Activated naive CD4-positive, alpha-beta T cell treated with anti-CD3 and anti-CD28 coated beads, Interleukin-2, amount 10 ng/mL, durations not matched to agents 7 days and 5 days (primary cell): ENCODE data around the gene MRPS23.

Source experiments
- CTCF ChIA-PET: fragments of 350-600 bp; sonication (Branson Sonifier 250); formaldehyde crosslinking; loops from one replicate; lab custom pipeline; 2021; ENCODE audit warnings: antibody characterized with exemption; lab: Charles Lee
- DNase-seq: peaks from one replicate; pipeline ENCODE4 v3.0.0-alpha.2; 2020
- H3K27ac Mint-ChIP-seq: one replicate; pipeline ENCODE4 v1.8.0; 2021; ENCODE audit warnings: mild to moderate bottlenecking, moderate library complexity, mixed read lengths
- H3K27me3 Mint-ChIP-seq: one replicate; pipeline ENCODE4 v1.8.0; 2021; ENCODE audit warnings: mild to moderate bottlenecking, mixed read lengths
- H3K36me3 Mint-ChIP-seq: one replicate; pipeline ENCODE4 v1.8.0; 2021; ENCODE audit warnings: mixed read lengths
- H3K4me1 Mint-ChIP-seq: one replicate; pipeline ENCODE4 v1.8.0; 2021; ENCODE audit warnings: mixed read lengths
- H3K4me3 Mint-ChIP-seq: one replicate; pipeline ENCODE4 v1.8.0; 2021; ENCODE audit warnings: mild to moderate bottlenecking, moderate library complexity, mixed read lengths
- H3K9me3 Mint-ChIP-seq: one replicate; pipeline ENCODE4 v1.8.0; 2021; ENCODE audit warnings: mixed read lengths

MRPS23 gene

DNA sequence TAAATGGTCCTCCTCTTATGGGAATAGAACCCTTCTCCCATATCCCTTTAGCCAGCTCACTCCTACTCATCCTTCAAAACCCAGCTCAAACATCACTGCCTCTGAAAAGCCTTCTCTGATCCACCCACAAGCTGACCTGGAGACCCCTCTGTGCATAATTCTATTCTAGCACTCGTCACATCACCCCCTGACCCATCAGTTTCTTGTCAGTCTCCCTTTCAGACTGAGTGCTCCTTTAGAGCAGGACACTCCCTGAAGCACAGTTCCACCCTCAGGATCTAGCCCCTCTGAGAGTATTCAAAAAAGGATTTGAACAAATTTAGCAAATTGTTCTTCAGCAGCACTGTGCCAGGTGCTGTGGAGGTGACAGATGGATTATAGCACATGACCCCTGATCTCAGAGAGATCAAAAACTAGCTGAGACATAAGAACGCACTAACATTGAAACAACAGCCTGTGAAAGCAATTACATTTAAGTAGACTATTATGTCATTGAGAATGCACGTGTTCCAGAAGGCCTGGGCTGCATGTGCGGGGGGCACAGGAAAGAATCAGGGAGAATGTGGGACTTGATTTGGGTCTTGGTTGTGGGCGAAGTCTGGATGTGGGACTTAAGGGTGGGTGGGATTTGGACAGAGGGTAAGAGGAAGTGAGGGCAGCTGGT, 43.5 kb downstream of the MRPS23 start:
- H3K9me3 Mint-ChIP-seq = peaks cover 6% of the 10 kb centered on the region
- H3K4me3 Mint-ChIP-seq = no peak overlapping the region
- DNase-seq = no peak
- H3K36me3 Mint-ChIP-seq = no peaks in the 10 kb centered on the region
- CTCF ChIA-PET = interaction anchor here (0.7 to 1.3 kb wide), 3 partner anchors 22 to 27 kb away, joined by 3 read pairs; no protein-coding TSS in a partner anchor
- no peak overlapping the region for H3K27ac Mint-ChIP-seq
- H3K4me1 Mint-ChIP-seq = peaks cover 1% of the 10 kb centered on the region
- peaks cover 56% of the 10 kb centered on the region for H3K27me3 Mint-ChIP-seq

DNA sequence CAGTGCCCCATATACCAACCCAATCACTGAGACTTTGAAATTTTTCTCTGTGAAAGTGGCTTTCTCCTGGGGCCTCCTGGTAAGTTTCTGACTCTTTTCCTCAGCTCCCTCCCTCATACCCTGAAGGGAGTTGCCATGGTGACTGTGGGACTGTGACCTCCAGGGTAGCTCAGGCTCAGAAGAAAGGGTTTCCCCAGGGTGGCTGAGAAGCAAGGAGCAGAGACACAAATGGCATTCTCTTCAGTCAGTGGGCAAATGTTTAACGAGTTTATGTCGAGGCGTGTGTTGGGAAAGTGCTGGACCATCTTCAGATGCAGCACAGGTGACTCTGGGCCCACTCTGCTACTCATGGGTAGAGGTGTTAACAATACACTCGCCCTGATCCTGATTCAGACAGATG, 46.8 kb downstream of the MRPS23 start:
- no peak overlapping the region for H3K4me3 Mint-ChIP-seq
- no peak overlapping the region for H3K27ac Mint-ChIP-seq
- DNase-seq = no peak
- H3K4me1 Mint-ChIP-seq = no peaks in the 10 kb centered on the region
- H3K36me3 Mint-ChIP-seq = peaks cover 2% of the 10 kb centered on the region
- peaks cover 37% of the 10 kb centered on the region for H3K27me3 Mint-ChIP-seq
- H3K9me3 Mint-ChIP-seq = peaks cover 12% of the 10 kb centered on the region
- CTCF ChIA-PET = no interaction called here

DNA sequence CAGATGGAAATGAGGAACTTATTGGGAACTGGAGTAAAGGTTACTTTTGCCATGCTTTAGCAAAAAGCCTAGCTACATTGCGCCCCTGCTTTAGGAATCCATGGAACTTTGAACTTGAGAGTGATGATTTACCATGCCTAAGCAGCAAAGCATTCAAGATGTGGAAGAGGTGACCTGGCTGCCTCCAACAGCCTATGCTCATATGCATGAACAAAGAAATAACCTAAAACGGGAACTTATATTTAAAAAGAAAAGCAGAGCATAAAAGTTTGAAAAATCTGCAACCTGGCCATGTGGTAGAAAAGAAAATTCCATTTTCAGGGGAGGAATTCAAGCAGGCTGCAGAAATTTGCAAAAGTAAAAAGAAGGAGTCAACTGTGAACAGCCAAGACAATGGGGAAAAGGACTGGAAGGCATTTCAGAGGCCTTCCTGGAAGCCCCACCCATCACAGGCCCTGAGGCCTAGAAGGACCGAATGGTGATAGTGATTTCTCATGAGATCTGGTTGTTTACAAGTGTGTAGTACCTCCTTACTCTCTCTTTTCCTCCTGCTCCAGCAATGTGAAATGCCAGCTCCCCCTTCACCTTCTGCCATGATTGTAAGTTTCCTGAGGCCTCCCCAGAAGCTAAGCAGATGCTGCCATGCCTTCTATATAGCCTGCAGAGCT, 48.7 kb downstream of the MRPS23 start:
- no peak for DNase-seq
- no peaks in the 10 kb centered on the region for H3K4me1 Mint-ChIP-seq
- H3K36me3 Mint-ChIP-seq = peaks cover 2% of the 10 kb centered on the region
- no peak overlapping the region for H3K4me3 Mint-ChIP-seq
- H3K27ac Mint-ChIP-seq = no peak overlapping the region
- peaks cover 23% of the 10 kb centered on the region for H3K27me3 Mint-ChIP-seq
- peaks cover 12% of the 10 kb centered on the region for H3K9me3 Mint-ChIP-seq
- CTCF ChIA-PET = interaction anchor here (0.5 to 1.6 kb wide), 4 partner anchors 32 to 687 kb away, joined by 3 read pairs; no protein-coding TSS in a partner anchor

DNA sequence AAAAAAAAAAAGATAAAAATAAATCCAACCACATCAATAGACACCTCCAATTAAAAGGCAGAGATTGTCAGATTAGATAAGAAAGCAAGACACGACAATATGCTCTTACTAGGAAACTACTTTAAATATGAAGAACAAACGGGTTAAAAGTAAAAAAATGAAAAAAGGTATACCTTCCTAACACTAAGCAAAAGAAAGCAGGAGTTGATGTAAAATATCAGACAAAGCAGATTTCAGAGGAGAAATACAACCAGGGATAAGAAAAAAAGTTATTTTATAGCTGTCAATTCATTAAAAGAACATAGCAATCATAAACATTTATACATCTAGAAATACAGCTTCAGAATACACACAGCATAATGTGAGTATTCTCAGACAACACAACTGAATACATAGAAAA, 55.0 kb downstream of the MRPS23 start:
- CTCF ChIA-PET = interaction anchor here (1.3 kb wide), 1 partner anchor 11 kb away, joined by 4 read pairs; no protein-coding TSS in a partner anchor
- Mint-ChIP-seq H3K9me3 (no peaks in the 10 kb centered on the region), H3K4me1 (peaks cover 7% of the 10 kb centered on the region), H3K4me3 (no peak overlapping the region), H3K27ac (no peak overlapping the region), H3K27me3 (peaks cover 33% of the 10 kb centered on the region), H3K36me3 (no peaks in the 10 kb centered on the region)
- DNase-seq = no peak

DNA sequence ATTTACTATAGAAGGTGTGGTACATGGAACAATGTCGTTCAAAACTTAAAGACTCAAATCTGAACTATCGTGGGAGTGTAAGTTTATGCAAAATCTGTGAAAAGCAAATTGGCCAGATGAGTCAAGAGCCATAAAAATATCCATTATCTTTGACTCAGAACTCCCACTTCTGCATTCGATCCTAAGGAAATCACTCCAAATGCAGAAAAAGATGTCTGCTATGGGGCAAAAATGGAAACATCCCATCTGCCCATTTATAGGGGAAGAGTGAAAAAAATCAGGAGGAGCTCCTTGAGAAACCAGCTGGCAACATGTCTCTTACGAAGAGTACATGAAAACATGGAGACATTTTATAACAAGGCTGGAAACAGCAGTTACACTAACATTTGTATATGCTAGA, 61.1 kb downstream of the MRPS23 start:
- H3K9me3 Mint-ChIP-seq = no peaks in the 10 kb centered on the region
- no peak for DNase-seq
- H3K4me3 Mint-ChIP-seq = no peak overlapping the region
- H3K27me3 Mint-ChIP-seq = peaks cover 51% of the 10 kb centered on the region
- H3K36me3 Mint-ChIP-seq = no peaks in the 10 kb centered on the region
- H3K27ac Mint-ChIP-seq = no peak overlapping the region
- CTCF ChIA-PET = interaction anchor here (0.7 to 1.8 kb wide), 2 partner anchors 45 to 1243 kb away, joined by 3 to 5 read pairs; no protein-coding TSS in a partner anchor
- H3K4me1 Mint-ChIP-seq = no peaks in the 10 kb centered on the region

- Mint-ChIP-seq H3K27ac (no peak overlapping the region), H3K27me3 (peaks cover 49% of the 10 kb centered on the region), H3K4me1 (peaks cover 4% of the 10 kb centered on the region), H3K4me3 (no peak overlapping the region), H3K9me3 (no peaks in the 10 kb centered on the region), H3K36me3 (no peaks in the 10 kb centered on the region)
- CTCF ChIA-PET = interaction anchor here (0.5 to 2.5 kb wide), 4 partner anchors 48 to 702 kb away, joined by 3 to 16 read pairs (median 10); no protein-coding TSS in a partner anchor
- DNase-seq = no peak
These were observed 64.8 kb downstream of the MRPS23 start for GRCh38 chr17:57785022-57785421.
